ENCODE results near the gene GFER.
"Not testable (repeated sequence)": the region's sequence is repeated elsewhere in the genome, so short reads cannot be mapped to it uniquely, and the experiment has no call there.

Gene GFER

GRCh38 chr16:2006317-2006716 is 22.3 kb downstream of the GFER start:
- DNase-seq = no peak

- DNase-seq = no peak
Observed at GRCh38 chr16:2007081-2007836, 23.3 kb downstream of the GFER start.

- DNase-seq = no peak
Observed at GRCh38 chr16:2008009-2008526, 24.1 kb downstream of the GFER start.

- peak; percentile 21 for DNase-seq
Observed at GRCh38 chr16:2008631-2009163, 24.7 kb downstream of the GFER start.

GRCh38 chr16:2009164-2009711 is 25.2 kb downstream of the GFER start:
- no peak for DNase-seq

- peak; percentile 57 for DNase-seq
Observed at GRCh38 chr16:2009791-2010510, 26.0 kb downstream of the GFER start, which contains the start of gene ZNF598. Gene ZNF598 (minus strand): TSS chr16:2009821.

GRCh38 chr16:2011726-2012125 is 27.7 kb downstream of the GFER start:
- DNase-seq = not testable (repeated sequence)

GRCh38 chr16:2013527-2013926 is 29.5 kb downstream of the GFER start:
- no peak for DNase-seq

GRCh38 chr16:2015117-2015946 is 31.3 kb downstream of the GFER start:
- no peak for DNase-seq

GRCh38 chr16:2015947-2016208 is 31.9 kb downstream of the GFER start:
- DNase-seq = no peak

GRCh38 chr16:2016407-2016922 is 32.5 kb downstream of the GFER start:
- no peak for DNase-seq

GRCh38 chr16:2019518-2019920 is 35.5 kb downstream of the GFER start, which contains the start of gene NPW:
Gene NPW (plus strand): TSS chr16:2019785.
- no peak for DNase-seq

GRCh38 chr16:2019921-2020831 is 36.2 kb downstream of the GFER start:
- no peak for DNase-seq

- DNase-seq = no peak
Observed at GRCh38 chr16:2022723-2023091, 38.7 kb downstream of the GFER start.

GRCh38 chr16:2023092-2024031 is 39.4 kb downstream of the GFER start:
- peak; percentile 95 for DNase-seq

- DNase-seq = no peak
Observed at GRCh38 chr16:2024032-2024420, 40.0 kb downstream of the GFER start.

GRCh38 chr16:2025251-2025650 is 41.3 kb downstream of the GFER start:
- DNase-seq = no peak

GRCh38 chr16:2025878-2026460 is 42.0 kb downstream of the GFER start:
- no peak for DNase-seq

- DNase-seq = no peak
Observed at GRCh38 chr16:2026461-2027023, 42.5 kb downstream of the GFER start, which contains the start of gene NHERF2. Gene NHERF2 (plus strand): TSS chr16:2026902. CDS start chr16:2027006, 104 bp downstream.

All from effector CD8-positive, alpha-beta T cell (primary cell).